Progenitor cell of endocrine pancreas (in vitro differentiated cells): ENCODE data around the gene ZNHIT2. TPM values are rescaled to one million over a fixed set of nuclear protein-coding genes. Genes with fewer than 3 reads are reported as not detected.
A peak's percentile ranks its signal among the peaks of the same experiment; 100 is the strongest.

Experiments used
- DNase-seq: peaks from one replicate; pipeline ENCODE4 v3.0.0; 2021; ENCODE audit warnings: low spot score; ENCODE audit not compliant: unreplicated experiment
- H3K27ac Mint-ChIP-seq: 2 replicates; pipeline ENCODE4 v1.8.0; 2021; ENCODE audit warnings: mild to moderate bottlenecking, moderate library complexity, mixed read lengths
- H3K27me3 Mint-ChIP-seq: 2 replicates; pipeline ENCODE4 v1.8.0; 2021; ENCODE audit warnings: mixed read lengths
- H3K36me3 Mint-ChIP-seq: 2 replicates; pipeline ENCODE4 v1.8.0; 2022; ENCODE audit warnings: mixed read lengths; ENCODE audit not compliant: insufficient read depth
- H3K4me1 Mint-ChIP-seq: 2 replicates; pipeline ENCODE4 v1.8.0; 2021; ENCODE audit warnings: low read depth, mixed read lengths
- H3K4me3 Mint-ChIP-seq: 2 replicates; pipeline ENCODE4 v1.8.0; 2021; ENCODE audit warnings: low read depth, mild to moderate bottlenecking, moderate library complexity, mixed read lengths
- H3K9me3 Mint-ChIP-seq: 2 replicates; pipeline ENCODE4 v1.8.0; 2021; ENCODE audit warnings: low read depth, mixed read lengths
- total RNA-seq: library from RNA; stranded (reverse); gene quantifications from 2 replicates; pipeline ENCODE4 v1.2.1, GENCODE V29; 2021
- TF ChIP-seq, protein P1 (sequence below): fragments of 200-600 bp; sonication (generic); IDR thresholded peaks from one replicate; pipeline ENCODE4 v1.5.0; 2021; ENCODE audit warnings: antibody characterized with exemption, mild to moderate bottlenecking; ENCODE audit not compliant: unreplicated experiment

ZNHIT2 gene
- total RNA-seq, 1 donor from 2014 or later = 11.8 TPM

GRCh38 chr11:65095974-65096806, 21.3 kb downstream of the ZNHIT2 start, which contains the start of gene VPS51:
TSS of gene VPS51 (plus strand) at chr11:65096214. CDS start at chr11:65096251, 37 bp downstream.
- Mint-ChIP-seq H3K9me3 (no peaks in the 10 kb centered on the region), H3K4me1 (peaks cover 8% of the 10 kb centered on the region), H3K27ac (peak within 1 kb of the TSS; percentile 99), H3K27me3 (no peaks in the 10 kb centered on the region), H3K36me3 (peaks cover 2% of the 10 kb centered on the region), H3K4me3 (peak within 1 kb of the TSS; percentile 95)
- peak; percentile 71 for DNase-seq
- TF ChIP-seq, protein P1, sequence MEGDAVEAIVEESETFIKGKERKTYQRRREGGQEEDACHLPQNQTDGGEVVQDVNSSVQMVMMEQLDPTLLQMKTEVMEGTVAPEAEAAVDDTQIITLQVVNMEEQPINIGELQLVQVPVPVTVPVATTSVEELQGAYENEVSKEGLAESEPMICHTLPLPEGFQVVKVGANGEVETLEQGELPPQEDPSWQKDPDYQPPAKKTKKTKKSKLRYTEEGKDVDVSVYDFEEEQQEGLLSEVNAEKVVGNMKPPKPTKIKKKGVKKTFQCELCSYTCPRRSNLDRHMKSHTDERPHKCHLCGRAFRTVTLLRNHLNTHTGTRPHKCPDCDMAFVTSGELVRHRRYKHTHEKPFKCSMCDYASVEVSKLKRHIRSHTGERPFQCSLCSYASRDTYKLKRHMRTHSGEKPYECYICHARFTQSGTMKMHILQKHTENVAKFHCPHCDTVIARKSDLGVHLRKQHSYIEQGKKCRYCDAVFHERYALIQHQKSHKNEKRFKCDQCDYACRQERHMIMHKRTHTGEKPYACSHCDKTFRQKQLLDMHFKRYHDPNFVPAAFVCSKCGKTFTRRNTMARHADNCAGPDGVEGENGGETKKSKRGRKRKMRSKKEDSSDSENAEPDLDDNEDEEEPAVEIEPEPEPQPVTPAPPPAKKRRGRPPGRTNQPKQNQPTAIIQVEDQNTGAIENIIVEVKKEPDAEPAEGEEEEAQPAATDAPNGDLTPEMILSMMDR = no peak

- Mint-ChIP-seq H3K27ac (peak overlapping the region; percentile 99), H3K4me3 (peak overlapping the region; percentile 95), H3K27me3 (no peaks in the 10 kb centered on the region), H3K36me3 (peaks cover 2% of the 10 kb centered on the region), H3K9me3 (no peaks in the 10 kb centered on the region), H3K4me1 (peaks cover 8% of the 10 kb centered on the region)
- DNase-seq = no peak
- TF ChIP-seq, protein P1 = no peak
These were observed 22.1 kb downstream of the ZNHIT2 start for GRCh38 chr11:65095427-65095826.

GRCh38 chr11:65090628-65091027, 26.9 kb downstream of the ZNHIT2 start:
- no peaks in the 10 kb centered on the region for H3K27me3 Mint-ChIP-seq
- H3K4me3 Mint-ChIP-seq = no peak overlapping the region
- H3K27ac Mint-ChIP-seq = no peak overlapping the region
- no peaks in the 10 kb centered on the region for H3K9me3 Mint-ChIP-seq
- peaks cover 4% of the 10 kb centered on the region for H3K36me3 Mint-ChIP-seq
- DNase-seq = no peak
- TF ChIP-seq, protein P1 = no peak
- H3K4me1 Mint-ChIP-seq = peaks cover 4% of the 10 kb centered on the region

- TF ChIP-seq, protein P1 = no peak
- H3K4me3 Mint-ChIP-seq = no peak overlapping the region
- no peak for DNase-seq
- peaks cover 8% of the 10 kb centered on the region for H3K4me1 Mint-ChIP-seq
- H3K27ac Mint-ChIP-seq = no peak overlapping the region
- H3K36me3 Mint-ChIP-seq = peaks cover 6% of the 10 kb centered on the region
- H3K27me3 Mint-ChIP-seq = no peaks in the 10 kb centered on the region
- H3K9me3 Mint-ChIP-seq = no peaks in the 10 kb centered on the region
These were observed 27.9 kb downstream of the ZNHIT2 start for GRCh38 chr11:65089621-65090020.

DNA sequence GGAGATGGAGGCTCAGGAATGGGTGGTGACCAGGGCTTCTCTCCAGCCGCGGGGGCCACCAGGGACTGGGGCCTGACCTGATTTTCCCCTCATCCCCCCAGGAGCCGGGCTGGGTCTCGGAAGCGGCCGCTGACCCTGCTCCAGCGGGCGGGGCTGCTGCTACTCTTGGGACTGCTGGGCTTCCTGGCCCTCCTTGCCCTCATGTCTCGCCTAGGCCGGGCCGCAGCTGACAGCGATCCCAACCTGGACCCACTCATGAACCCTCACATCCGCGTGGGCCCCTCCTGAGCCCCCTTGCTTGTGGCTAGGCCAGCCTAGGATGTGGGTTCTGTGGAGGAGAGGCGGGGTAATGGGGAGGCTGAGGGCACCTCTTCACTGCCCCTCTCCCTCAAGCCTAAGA, 29.7 kb downstream of the ZNHIT2 start:
- no peak for DNase-seq
- Mint-ChIP-seq H3K36me3 (peaks cover 6% of the 10 kb centered on the region), H3K27me3 (no peaks in the 10 kb centered on the region), H3K4me3 (no peak overlapping the region), H3K9me3 (no peaks in the 10 kb centered on the region), H3K4me1 (peaks cover 14% of the 10 kb centered on the region), H3K27ac (no peak overlapping the region)
- TF ChIP-seq, protein P1 = no peak
